T-helper 2 cell treated with Interferon-gamma antibody and Interleukin-4, amounts not matched to agents 100 ng/mL and 5 ng/mL, for 36 hours (primary cell): ENCODE results near the gene DOK6. TPM values are rescaled to one million over a fixed set of nuclear protein-coding genes. Genes with fewer than 3 reads are reported as not detected.

Experiments
- intact Hi-C: fragments of 100-400 bp; cut with micrococcal nuclease; formaldehyde crosslinking; loops from one replicate; pipeline ENCODE4 v1.15.1; 2023
- total RNA-seq: library from RNA; stranded (reverse); gene quantifications from 2 replicates; pipeline ENCODE4 v1.2.3, GENCODE V29; 2022

The DOK6 gene
- total RNA-seq, 1 donor from 2014 or later, result not detected

GRCh38 chr18:69537183-69537582 lies 136.5 kb downstream of the DOK6 start:
- intact Hi-C loops, result no loop called here

DNA sequence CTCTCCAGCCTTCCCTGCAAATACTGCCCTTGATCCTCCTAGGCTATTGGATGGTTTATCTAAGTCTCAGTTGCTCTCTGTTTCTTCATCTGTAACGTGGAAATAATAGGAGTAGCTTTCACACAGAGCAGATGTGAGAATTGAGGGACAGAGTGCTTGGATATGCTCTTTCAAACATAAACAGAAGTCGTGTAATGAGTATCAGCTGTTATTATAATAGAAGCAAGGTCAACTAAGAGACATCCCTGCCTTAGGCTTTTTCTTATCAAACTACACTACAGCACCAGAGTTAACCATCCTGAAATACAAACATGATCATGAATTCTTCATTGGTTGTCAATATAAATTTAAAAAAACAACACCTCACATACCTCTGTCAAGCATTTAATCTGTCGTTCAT lies 138.2 kb downstream of the DOK6 start:
- intact Hi-C loops, result no loop called here

DNA sequence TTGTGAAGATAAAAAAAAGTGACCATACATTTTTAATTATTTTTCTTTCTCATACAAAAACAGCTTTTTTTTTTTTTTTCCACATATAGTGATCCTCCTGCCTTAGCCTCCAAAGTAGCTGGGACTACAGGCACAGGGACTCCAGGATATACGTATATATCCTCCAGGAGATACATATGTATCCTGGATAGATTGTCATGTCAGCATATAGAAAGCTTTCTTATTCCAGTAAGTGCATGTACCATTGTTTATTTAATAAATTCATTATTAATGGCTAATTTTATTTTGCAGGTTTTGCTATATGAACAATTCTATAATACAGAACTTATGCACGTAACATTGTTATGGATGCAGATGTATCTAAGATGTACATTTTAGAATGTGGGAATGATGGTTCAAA lies 138.7 kb downstream of the DOK6 start:
- intact Hi-C loops, result no loop called here

GRCh38 chr18:69556228-69556627 lies 155.5 kb downstream of the DOK6 start:
- intact Hi-C loops, result no loop called here

GRCh38 chr18:69557282-69557681 lies 156.6 kb downstream of the DOK6 start:
- intact Hi-C loops, result no loop called here

- intact Hi-C loops, result no loop called here
Measured at GRCh38 chr18:69558052-69558451, 157.4 kb downstream of the DOK6 start.

GRCh38 chr18:69559604-69560003 lies 158.9 kb downstream of the DOK6 start:
- intact Hi-C loops, result no loop called here

DNA sequence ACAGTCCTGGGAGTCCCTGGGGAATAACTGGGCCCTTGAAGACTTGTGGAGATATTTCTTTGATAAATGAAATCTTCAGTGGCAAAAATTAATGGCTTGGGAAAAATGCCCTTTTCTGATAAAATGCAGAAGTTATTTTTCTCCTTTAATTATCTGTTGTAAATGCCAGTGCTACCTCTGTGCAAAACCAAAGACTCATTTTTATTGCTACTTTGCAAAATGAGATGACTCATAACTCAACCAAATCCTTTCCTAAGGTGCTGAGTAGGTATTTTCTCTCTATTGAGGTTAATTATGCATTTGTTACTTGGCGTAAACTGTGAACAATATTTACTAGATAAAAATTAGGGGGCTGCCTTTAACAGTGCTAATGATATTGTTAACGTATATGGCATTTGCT lies 163.9 kb downstream of the DOK6 start:
- intact Hi-C loops, result no loop called here

DNA sequence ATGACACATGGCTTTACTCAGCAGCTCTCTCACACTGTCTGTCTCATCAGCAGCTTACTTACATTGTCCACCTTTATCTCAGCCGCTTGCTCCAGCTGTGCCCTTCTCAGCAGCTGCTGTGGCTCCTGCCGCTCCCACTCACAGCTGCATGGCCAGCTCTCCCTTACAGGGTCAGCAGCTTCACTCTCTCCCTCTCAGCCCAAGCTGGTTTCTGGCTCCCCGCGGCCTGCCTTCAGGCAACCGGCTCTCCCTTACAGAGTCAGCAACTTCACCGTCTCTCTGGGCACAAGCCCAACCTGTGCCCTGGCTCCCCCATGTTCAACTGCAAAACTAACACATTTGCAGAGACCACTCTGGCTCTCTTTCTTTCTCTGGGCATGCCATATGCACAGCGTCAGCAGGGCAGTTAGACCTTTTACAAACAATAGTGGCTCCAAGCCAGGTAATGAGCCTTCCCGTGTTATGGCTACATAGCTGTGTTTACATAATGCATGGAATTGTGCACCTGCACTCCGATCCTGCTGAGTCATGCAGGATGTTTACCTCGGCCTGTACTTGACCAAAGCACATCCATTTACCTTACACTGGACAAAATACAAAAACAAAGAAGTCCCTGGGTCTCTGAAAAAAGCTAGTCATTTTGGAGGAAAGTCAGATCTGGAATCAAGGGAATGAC lies 167.3 kb downstream of the DOK6 start:
- intact Hi-C loops, result no loop called here

GRCh38 chr18:69569133-69569532 lies 168.4 kb downstream of the DOK6 start:
- intact Hi-C loops, result no loop called here

DNA sequence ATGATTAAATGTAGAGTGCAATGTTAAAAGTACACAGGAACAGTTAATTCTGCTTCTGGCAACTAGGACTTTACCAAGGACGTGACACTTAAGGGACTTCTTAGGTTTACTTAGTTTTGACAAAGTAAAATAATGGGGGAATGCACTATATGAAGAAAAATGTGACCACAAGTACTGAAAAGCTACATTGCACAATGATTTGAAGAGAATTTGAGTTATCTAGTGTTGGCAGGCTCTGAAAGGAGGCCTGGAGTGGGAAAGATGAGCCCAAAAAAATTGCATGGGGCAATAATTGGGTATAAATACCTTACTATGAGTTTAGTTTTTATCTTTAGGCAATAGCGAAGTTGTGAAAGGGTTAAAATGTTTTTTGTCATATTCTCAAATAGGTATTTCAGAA lies 173.7 kb downstream of the DOK6 start:
- intact Hi-C loops, result no loop called here

DNA sequence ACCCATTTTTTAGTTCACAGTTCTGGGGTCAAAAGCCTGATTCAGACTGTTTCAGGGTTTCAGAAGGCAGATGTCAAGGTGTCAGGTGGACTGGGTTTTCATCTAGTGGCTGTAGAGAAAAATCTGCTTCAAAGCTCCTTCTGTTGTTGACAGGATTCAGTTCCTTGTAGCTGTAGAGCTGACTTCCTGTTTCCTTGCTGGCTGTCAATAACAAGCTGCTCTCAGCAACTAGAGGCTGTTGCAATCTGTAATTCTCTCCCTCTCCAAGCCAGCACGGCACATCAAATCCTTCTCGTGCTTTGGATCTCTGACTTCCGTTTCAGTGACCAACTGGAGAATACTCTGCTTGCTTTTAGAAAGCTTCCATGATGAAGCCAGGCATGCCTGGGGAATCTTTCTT lies 179.4 kb downstream of the DOK6 start:
- intact Hi-C loops, result no loop called here

- intact Hi-C loops, result no loop called here
Measured at GRCh38 chr18:69584429-69584828, 183.7 kb downstream of the DOK6 start.

- intact Hi-C loops, result no loop called here
Measured at GRCh38 chr18:69585696-69586095, 185.0 kb downstream of the DOK6 start.

DNA sequence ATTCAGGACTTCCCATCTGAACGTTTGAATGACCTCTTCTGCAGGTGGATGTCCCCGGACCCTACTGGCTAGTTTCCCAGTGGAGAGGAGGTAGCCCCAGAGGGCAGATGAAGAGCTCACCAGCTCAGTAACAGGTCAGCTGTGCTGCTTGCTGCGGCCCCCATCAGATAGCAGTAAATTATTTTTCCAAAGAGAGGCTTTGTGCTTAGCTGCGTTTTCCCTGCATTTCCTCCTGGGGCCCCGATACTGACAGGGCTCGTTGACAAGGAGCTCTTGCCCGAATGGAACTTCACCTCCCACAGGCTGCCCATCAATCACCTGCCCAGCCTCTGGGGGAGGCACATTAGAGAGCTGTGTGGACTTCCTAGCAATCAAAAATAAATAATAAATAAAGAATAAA lies 185.8 kb downstream of the DOK6 start:
- intact Hi-C loops, result no loop called here

DNA sequence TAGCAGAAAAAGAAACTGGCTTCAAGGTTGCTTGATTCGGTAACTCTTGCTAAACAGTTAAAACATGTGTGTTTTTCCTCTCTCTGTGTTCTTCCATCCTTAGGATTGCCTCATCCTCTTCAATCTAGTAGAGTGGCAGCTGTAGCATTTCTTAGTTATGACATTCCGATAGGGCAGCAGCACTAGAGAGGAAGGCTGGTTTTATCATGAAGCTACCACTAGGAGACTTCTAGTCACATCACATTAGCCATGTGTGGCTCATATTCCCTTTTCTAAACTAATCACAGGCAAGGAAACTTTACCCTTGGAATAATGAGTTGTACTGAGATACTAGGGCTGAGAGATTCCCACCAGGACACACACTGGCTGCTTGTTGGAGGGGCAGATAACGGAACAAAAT lies 187.6 kb downstream of the DOK6 start:
- intact Hi-C loops, result no loop called here

DNA sequence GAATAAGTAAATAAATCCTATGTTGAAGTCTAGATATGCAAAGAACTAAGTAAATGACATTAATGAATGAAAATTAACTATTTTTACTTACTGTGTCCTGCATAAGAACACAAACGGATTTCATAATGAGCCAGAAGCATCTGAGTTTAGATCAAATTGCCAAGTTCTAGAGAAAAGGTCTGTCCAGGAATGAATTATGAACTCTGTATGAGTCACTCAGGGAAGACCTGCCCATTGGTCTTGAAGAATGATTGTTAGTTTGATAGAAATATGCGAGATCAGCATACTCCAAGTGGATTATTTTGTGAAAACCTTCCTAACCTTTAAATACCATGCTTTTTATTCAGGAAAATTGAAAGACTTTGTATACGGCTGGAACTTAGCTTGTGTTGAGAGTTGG lies 189.5 kb downstream of the DOK6 start:
- intact Hi-C loops, result no loop called here

DNA sequence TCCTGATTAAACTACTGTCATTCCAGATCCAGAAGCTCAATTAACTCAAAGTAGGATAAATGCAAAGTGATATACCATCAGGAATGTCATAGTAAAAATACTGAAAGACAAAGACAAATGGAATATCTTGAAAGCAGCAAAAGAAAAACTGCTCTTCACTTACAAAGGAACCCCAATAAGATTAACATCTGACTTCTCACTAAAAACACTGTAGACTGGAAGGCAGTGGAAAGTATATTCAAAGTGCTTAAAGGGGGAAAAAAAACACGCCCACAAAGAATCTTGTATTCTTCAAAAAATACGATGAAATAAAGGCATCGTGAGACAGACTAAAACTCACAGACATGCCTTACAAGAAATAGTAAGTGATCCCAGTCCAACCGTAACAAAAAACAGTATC lies 195.7 kb downstream of the DOK6 start:
- intact Hi-C loops, result no loop called here

GRCh38 chr18:69597561-69597960 lies 196.9 kb downstream of the DOK6 start:
- intact Hi-C loops, result no loop called here

- intact Hi-C loops, result no loop called here
Measured at GRCh38 chr18:69599377-69599776, 198.7 kb downstream of the DOK6 start.

DNA sequence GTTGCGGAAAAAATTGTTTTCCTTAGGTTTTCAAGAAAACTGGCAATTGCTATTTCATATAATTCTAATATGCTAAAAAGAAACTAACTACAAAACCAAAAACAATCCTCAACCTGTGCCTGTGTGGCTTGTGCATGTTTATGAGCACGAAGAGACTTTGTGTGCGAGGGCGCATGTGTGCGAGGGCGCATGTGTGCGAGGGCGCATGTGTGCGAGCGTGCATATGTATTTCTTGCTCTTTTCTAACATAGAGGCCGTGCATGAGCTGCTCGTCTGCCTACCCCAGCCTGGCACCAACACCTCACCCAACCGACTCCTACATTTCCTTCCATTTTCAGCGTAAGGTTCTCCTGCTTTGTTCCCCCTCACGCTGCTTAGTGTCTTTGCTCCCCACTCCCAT lies 211.6 kb downstream of the DOK6 start:
- intact Hi-C loops, result no loop called here

GRCh38 chr18:69616114-69616513 lies 215.4 kb downstream of the DOK6 start:
- intact Hi-C loops, result no loop called here

DNA sequence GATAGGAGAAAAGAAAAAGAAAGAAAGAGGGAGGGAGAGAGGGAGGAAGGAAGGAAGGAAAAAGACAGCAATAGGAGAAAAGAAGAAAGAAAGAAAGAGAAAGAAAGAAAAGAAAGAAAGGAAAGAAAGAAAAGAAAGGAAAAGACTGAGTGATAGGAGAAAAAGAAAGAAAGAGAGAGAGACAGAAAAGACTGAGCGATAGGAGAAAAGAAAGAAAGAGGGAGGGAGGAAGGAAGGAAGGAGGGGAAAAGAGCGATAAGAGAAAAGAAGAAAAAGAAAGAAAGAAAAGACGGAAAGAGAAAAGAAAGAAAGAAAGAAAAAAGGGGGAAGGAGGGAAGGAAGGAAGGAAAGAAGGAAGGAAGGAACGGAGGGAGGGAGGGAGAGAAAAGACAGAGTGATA lies 216.7 kb downstream of the DOK6 start:
- intact Hi-C loops, result no loop called here

- intact Hi-C loops, result no loop called here
Measured at GRCh38 chr18:69617888-69618287, 217.2 kb downstream of the DOK6 start.
